GM18526 (cell line): ENCODE data around the gene R3HDM2.

Experiments used
- POLR2A ChIP-seq: IDR thresholded peaks from 3 replicates; pipeline ENCODE4 v1.6.1; 2011; ENCODE audit not compliant: insufficient read length; ENCODE audit errors: extremely low read depth

R3HDM2 gene

GRCh38 chr12:57416039-57416996, 14.5 kb downstream of the R3HDM2 start:
- no peak for TF ChIP-seq POLR2A

- TF ChIP-seq POLR2A: no peak
Measured at GRCh38 chr12:57415088-57415487, 15.8 kb downstream of the R3HDM2 start.

GRCh38 chr12:57410534-57410933, 20.3 kb downstream of the R3HDM2 start:
- TF ChIP-seq POLR2A: no peak

- TF ChIP-seq POLR2A: no peak
Measured at GRCh38 chr12:57404966-57405640, 25.7 kb downstream of the R3HDM2 start.

GRCh38 chr12:57401165-57401564, 29.7 kb downstream of the R3HDM2 start:
- no peak for TF ChIP-seq POLR2A

GRCh38 chr12:57397441-57397840, 33.4 kb downstream of the R3HDM2 start:
- TF ChIP-seq POLR2A: no peak

GRCh38 chr12:57395121-57395520, 35.7 kb downstream of the R3HDM2 start:
- no peak for TF ChIP-seq POLR2A

GRCh38 chr12:57390174-57390573, 40.7 kb downstream of the R3HDM2 start:
- no peak for TF ChIP-seq POLR2A

GRCh38 chr12:57389033-57389432, 41.8 kb downstream of the R3HDM2 start:
- TF ChIP-seq POLR2A: no peak

GRCh38 chr12:57388425-57388824, 42.4 kb downstream of the R3HDM2 start:
- no peak for TF ChIP-seq POLR2A

GRCh38 chr12:57386187-57386720, 44.6 kb downstream of the R3HDM2 start:
- no peak for TF ChIP-seq POLR2A

- TF ChIP-seq POLR2A: no peak
Measured at GRCh38 chr12:57385586-57385985, 45.3 kb downstream of the R3HDM2 start.

- TF ChIP-seq POLR2A: no peak
Measured at GRCh38 chr12:57384478-57384877, 46.4 kb downstream of the R3HDM2 start.

- no peak for TF ChIP-seq POLR2A
Measured at GRCh38 chr12:57381693-57382220, 49.1 kb downstream of the R3HDM2 start.

GRCh38 chr12:57380300-57380699, 50.5 kb downstream of the R3HDM2 start:
- TF ChIP-seq POLR2A: no peak
